A549 (cell line): ENCODE results near the gene TNFAIP2. TPM values are rescaled to one million over a fixed set of nuclear protein-coding genes. Genes with fewer than 3 reads are reported as not detected.
A peak's percentile ranks its signal among the peaks of the same experiment; 100 is the strongest.

Experiments
- ATAC-seq, 2 experiments: fragments of 200-7000 bp in 1 of 2; fragments of >200 bp in 1 of 2; cut with Nextera tagmentation in 1 of 2; cut with Tn5 transposase in 1 of 2; 3 replicates each; pipeline versions ENCODE4 v1.8.0 to v1.9.1; 2018 to 2020; ENCODE audit warnings: mild to moderate bottlenecking in 1 of 2, moderate library complexity in 1 of 2
- CTCF ChIA-PET: fragments of 300-600 bp; sonication (Branson Sonifier 250); formaldehyde crosslinking; extraction: SDS; loops from one replicate; lab custom pipeline; 2021; ENCODE audit warnings: antibody characterized with exemption, inconsistent platforms; lab: Yijun Ruan, JAX
- POLR2A ChIA-PET: fragments of 350-600 bp; formaldehyde crosslinking; extraction: SDS; loops from one replicate; lab custom pipeline; 2021; ENCODE audit warnings: antibody characterized with exemption, inconsistent platforms; lab: Yijun Ruan, JAX
- DNase-seq, 2 experiments: peaks; one replicate each; pipeline versions ENCODE4 v3.0.0 to v3.0.0-alpha.2; 2011 to 2016; ENCODE audit warnings: low read depth in 1 of 2, low spot score in 1 of 2
- FAIRE-seq: peaks from 2 replicates; lab custom pipeline; 2011; peaks lifted over from hg19 to GRCh38; lab: Jason Lieb, UNC
- H3K27ac ChIP-seq, 2 experiments: fragments of >200 bp; sonication (Bioruptor Twin); formaldehyde crosslinking; 3 replicates each; pipeline ENCODE4 v1.5.1; 2016 to 2017
- H3K4me1 ChIP-seq: fragments of >200 bp; sonication (Bioruptor Twin); formaldehyde crosslinking; 3 replicates; pipeline ENCODE4 v1.6.1; 2016
- H3K4me2 ChIP-seq: fragments of >200 bp; sonication (Bioruptor Twin); formaldehyde crosslinking; 3 replicates; pipeline ENCODE4 v1.6.1; 2016
- H3K4me3 ChIP-seq: fragments of >200 bp; sonication (Bioruptor Twin); formaldehyde crosslinking; 3 replicates; pipeline ENCODE4 v1.5.1; 2016
- H3K9me3 ChIP-seq: fragments of >200 bp; sonication (Bioruptor Twin); formaldehyde crosslinking; 3 replicates; pipeline ENCODE4 v1.6.1; 2016
- BCL3 ChIP-seq: fragments of >200 bp; sonication (Bioruptor Twin); formaldehyde crosslinking; IDR thresholded peaks from 3 replicates; pipeline ENCODE4 v1.6.1; 2016
- CTCF ChIP-seq: fragments of >200 bp; sonication (Bioruptor Twin); formaldehyde crosslinking; IDR thresholded peaks from 3 replicates; pipeline ENCODE4 v1.5.1; 2016
- FOXS1 ChIP-seq: fragments of 250-450 bp; sonication (Bioruptor Pico); IDR thresholded peaks from 2 replicates; pipeline ENCODE4 v1.5.0; 2020; ENCODE audit warnings: mild to moderate bottlenecking, moderate library complexity
- HES2 ChIP-seq: fragments of >200 bp; sonication (Bioruptor Twin); formaldehyde crosslinking; IDR thresholded peaks from 2 replicates; pipeline ENCODE4 v1.6.1; 2016
- HEYL ChIP-seq: fragments of 250-450 bp; sonication (Bioruptor Pico); IDR thresholded peaks from 2 replicates; pipeline ENCODE4 v1.8.0; 2021; ENCODE audit warnings: mild to moderate bottlenecking, moderate library complexity
- HMGXB4 ChIP-seq: fragments of 250-450 bp; sonication (Bioruptor Pico); IDR thresholded peaks from 2 replicates; pipeline ENCODE4 v1.5.0; 2021; ENCODE audit warnings: mild to moderate bottlenecking, moderate library complexity, borderline replicate concordance
- KDM5A ChIP-seq: fragments of 200-600 bp; sonication (generic); IDR thresholded peaks from 2 replicates; pipeline ENCODE4 v1.6.1; 2016; ENCODE audit warnings: antibody characterized with exemption, mild to moderate bottlenecking
- MAFK ChIP-seq: fragments of 450-650 bp; IDR thresholded peaks from 2 replicates; pipeline ENCODE4 v1.6.1; 2014; ENCODE audit not compliant: partially characterized antibody
- PBX3 ChIP-seq: IDR thresholded peaks from 2 replicates; pipeline ENCODE4 v1.6.1; 2012
- RAD21 ChIP-seq, 2 experiments: fragments of >200 bp in 1 of 2; sonication (Bioruptor Twin) in 1 of 2; formaldehyde crosslinking in 1 of 2; IDR thresholded peaks in 1 of 2; conservative IDR thresholded peaks in 1 of 2; 2 replicates in 1 of 2; 3 replicates in 1 of 2; pipeline ENCODE4 v1.6.1; 2012 to 2018; ENCODE audit warnings: inconsistent platforms in 1 of 2
- REST ChIP-seq: fragments of 200-600 bp; sonication (generic); IDR thresholded peaks from 2 replicates; pipeline ENCODE4 v1.6.1; 2016; ENCODE audit warnings: antibody characterized with exemption, mild to moderate bottlenecking, moderate library complexity
- SMC3 ChIP-seq: fragments of >200 bp; sonication (Bioruptor Twin); formaldehyde crosslinking; IDR thresholded peaks from 3 replicates; pipeline ENCODE4 v1.6.1; 2018; ENCODE audit warnings: inconsistent platforms
- SREBF2 ChIP-seq: fragments of 450-650 bp; IDR thresholded peaks from 2 replicates; pipeline ENCODE4 v1.6.1; 2014; ENCODE audit warnings: mild to moderate bottlenecking, moderate library complexity
- TFCP2L1 ChIP-seq: fragments of 250-450 bp; sonication (Bioruptor Pico); IDR thresholded peaks from 2 replicates; pipeline ENCODE4 v1.5.0; 2021; ENCODE audit warnings: mild to moderate bottlenecking
- TP53 ChIP-seq: fragments of 250-450 bp; sonication (Bioruptor Pico); IDR thresholded peaks from 2 replicates; pipeline ENCODE4 v1.5.0; 2021; ENCODE audit warnings: mild to moderate bottlenecking, moderate library complexity
- ZC3H11A ChIP-seq: fragments of 450-650 bp; IDR thresholded peaks from 2 replicates; pipeline ENCODE4 v1.6.1; 2014; ENCODE audit warnings: antibody characterized with exemption, mild to moderate bottlenecking
- ZNF302 ChIP-seq: fragments of 250-450 bp; sonication (Bioruptor Pico); IDR thresholded peaks from 2 replicates; pipeline ENCODE4 v1.9.0; 2021; ENCODE audit warnings: inconsistent platforms, mild to moderate bottlenecking, moderate library complexity
- WGBS: methylation state at CpG from one replicate; pipeline ENCODE4 v1.1.6; 2017; ENCODE audit errors: missing lambda C conversion rate; 5-methylcytosine and 5-hydroxymethylcytosine counted together
- polyA plus RNA-seq, 4 experiments: library from polyadenylated mRNA; depleted of rRNA in 3 of 4; stranded (reverse); fragments of >200 nt; fragmentation: RNase III in 1 of 4; extraction: RNeasy Plus Mini Kit Qiagen cat#74134 plus additional on column Dnase treatment in 1 of 4; gene quantifications; 2 replicates in 3 of 4; 3 replicates in 1 of 4; pipeline ENCODE4 v1.2.3, GENCODE V29; 2011 to 2017

The TNFAIP2 gene
- polyA plus RNA-seq, 2 of the 4 experiments (the other 2 are of a cell fraction) = 222 to 254 TPM

GRCh38 chr14:103121846-103122584 is 1.2 kb upstream of the TNFAIP2 start (continued):
- TF ChIP-seq REST (no peak), TFCP2L1 (CRISPR knock-in tag) (no peak; the same call in 1 of the 2 replicates), SREBF2 (no peak), MAFK (no peak), BCL3 (peak; percentile 22; the same call in 1 of the 3 replicates), KDM5A (no peak)

- CTCF ChIA-PET = interaction anchor here (24.1 kb wide), 1 partner anchor 21 kb away, joined by 544 read pairs; no protein-coding TSS in a partner anchor
- POLR2A ChIA-PET = interaction anchor here (1.0 to 1.4 kb wide), 2 partner anchors 13 to 15 kb away, joined by 3 to 11 read pairs; no protein-coding TSS in a partner anchor
- ATAC-seq = peak; percentile 36 to 51
- 21% methylated on average over 10 of the region's 15 CpGs for whole genome bisulfite sequencing
- peak overlapping the region; percentile 94 for H3K4me2 ChIP-seq
- FAIRE-seq = no peak
- H3K9me3 ChIP-seq = no peaks in the 10 kb centered on the region
- no peak for DNase-seq
- peaks cover 71% of the 10 kb centered on the region for H3K4me1 ChIP-seq
- TF ChIP-seq TP53 (CRISPR knock-in tag) (peak; percentile 59; the same call in 1 of the 2 replicates), HES2 (no peak), ZNF302 (CRISPR knock-in tag) (no peak), HEYL (CRISPR knock-in tag) (peak; percentile 5; the same call in 1 of the 2 replicates), HMGXB4 (CRISPR knock-in tag) (0 out of 2 replicates have a peak, but pooled peaks have one; percentile 16)
- peak overlapping the region; percentile 83 for H3K4me3 ChIP-seq
- peak overlapping the region; percentile 96 to 98 for H3K27ac ChIP-seq
Observed at GRCh38 chr14:103122585-103122946, 695 bp upstream of the TNFAIP2 start.

- Histone ChIP-seq H3K9me3 (no peaks in the 10 kb centered on the region), H3K27ac (peak overlapping the region; percentile 96 to 98), H3K4me2 (peak overlapping the region; percentile 94), H3K4me1 (peaks cover 71% of the 10 kb centered on the region), H3K4me3 (peak overlapping the region; percentile 83)
- peak; percentile 6 to 39; a peak in 3 of 6 replicates for ATAC-seq
- DNase-seq = peak in 1 of 2 experiments; percentile 70
- POLR2A ChIA-PET = interaction anchor here (1.4 to 1.8 kb wide), 2 partner anchors 14 to 19 kb away, joined by 8 to 11 read pairs; no protein-coding TSS in a partner anchor
- FAIRE-seq = no peak
- no peak for TF ChIP-seq PBX3
- TF ChIP-seq TFCP2L1 (CRISPR knock-in tag) = peak; percentile 46; the same call in 1 of the 2 replicates
- TF ChIP-seq RAD21 (conservative IDR thresholded peaks at IDR 0.05 in 1 of 2, IDR thresholded peaks at IDR 0.05 in 1 of 2) = peak; percentile 54 to 55; a peak in 4 of 5 replicates
- TF ChIP-seq CTCF = peak; percentile 58
- TF ChIP-seq FOXS1 (CRISPR knock-in tag) = no peak
- TF ChIP-seq SMC3 = 0 out of 3 replicates have a peak, but pooled peaks have one; percentile 38
- TF ChIP-seq ZC3H11A = no peak
- CTCF ChIA-PET = interaction anchor here (0.6 to 24.1 kb wide), 20 partner anchors 8 to 282 kb away, joined by 3 to 544 read pairs (median 5); partner anchors contain the start of gene EIF5
- 16% methylated on average over 23 of the region's 48 CpGs for WGBS
Observed at GRCh38 chr14:103123634-103124500, 606 bp downstream of the TNFAIP2 start.
